ENCODE data around the gene LRMDA.
"Not testable (repeated sequence)": the region's sequence is repeated elsewhere in the genome, so short reads cannot be mapped to it uniquely, and the experiment has no call there.

Gene LRMDA

GRCh38 chr10:75592791-75593643 is 161.6 kb downstream of the LRMDA start:
- no peak for DNase-seq

- no peak for DNase-seq
Observed at GRCh38 chr10:75593692-75594556, 162.5 kb downstream of the LRMDA start.

GRCh38 chr10:75596930-75597620 is 165.7 kb downstream of the LRMDA start:
- no peak for DNase-seq

GRCh38 chr10:75597773-75598440 is 166.5 kb downstream of the LRMDA start:
- DNase-seq: no peak

- DNase-seq: no peak
Observed at GRCh38 chr10:75598998-75599397, 167.6 kb downstream of the LRMDA start.

GRCh38 chr10:75599875-75600648 is 168.6 kb downstream of the LRMDA start:
- no peak for DNase-seq

- DNase-seq: no peak
Observed at GRCh38 chr10:75600833-75601232, 169.4 kb downstream of the LRMDA start.

- DNase-seq: no peak
Observed at GRCh38 chr10:75602341-75602740, 170.9 kb downstream of the LRMDA start.

GRCh38 chr10:75605096-75605495 is 173.7 kb downstream of the LRMDA start:
- DNase-seq: no peak

GRCh38 chr10:75605795-75606194 is 174.4 kb downstream of the LRMDA start:
- DNase-seq: not testable (repeated sequence)

GRCh38 chr10:75606203-75606779 is 174.9 kb downstream of the LRMDA start:
- DNase-seq: no peak

- no peak for DNase-seq
Observed at GRCh38 chr10:75607576-75607975, 176.2 kb downstream of the LRMDA start.

- DNase-seq: no peak
Observed at GRCh38 chr10:75610183-75610582, 178.8 kb downstream of the LRMDA start.

- no peak for DNase-seq
Observed at GRCh38 chr10:75611172-75611992, 180.0 kb downstream of the LRMDA start.

GRCh38 chr10:75611993-75612372 is 180.6 kb downstream of the LRMDA start:
- no peak for DNase-seq

- no peak for DNase-seq
Observed at GRCh38 chr10:75612904-75613684, 181.7 kb downstream of the LRMDA start.

GRCh38 chr10:75613685-75614504 is 182.5 kb downstream of the LRMDA start:
- DNase-seq: no peak

GRCh38 chr10:75616076-75616475 is 184.7 kb downstream of the LRMDA start:
- DNase-seq: no peak

Measured in NK-92 treated with Interleukin-12 subunit alpha and Interleukin-12 subunit beta, amount 100 ng/mL, for 24 hours (cell line).